Measurements from ENCODE around the gene ZNF22.

DNA sequence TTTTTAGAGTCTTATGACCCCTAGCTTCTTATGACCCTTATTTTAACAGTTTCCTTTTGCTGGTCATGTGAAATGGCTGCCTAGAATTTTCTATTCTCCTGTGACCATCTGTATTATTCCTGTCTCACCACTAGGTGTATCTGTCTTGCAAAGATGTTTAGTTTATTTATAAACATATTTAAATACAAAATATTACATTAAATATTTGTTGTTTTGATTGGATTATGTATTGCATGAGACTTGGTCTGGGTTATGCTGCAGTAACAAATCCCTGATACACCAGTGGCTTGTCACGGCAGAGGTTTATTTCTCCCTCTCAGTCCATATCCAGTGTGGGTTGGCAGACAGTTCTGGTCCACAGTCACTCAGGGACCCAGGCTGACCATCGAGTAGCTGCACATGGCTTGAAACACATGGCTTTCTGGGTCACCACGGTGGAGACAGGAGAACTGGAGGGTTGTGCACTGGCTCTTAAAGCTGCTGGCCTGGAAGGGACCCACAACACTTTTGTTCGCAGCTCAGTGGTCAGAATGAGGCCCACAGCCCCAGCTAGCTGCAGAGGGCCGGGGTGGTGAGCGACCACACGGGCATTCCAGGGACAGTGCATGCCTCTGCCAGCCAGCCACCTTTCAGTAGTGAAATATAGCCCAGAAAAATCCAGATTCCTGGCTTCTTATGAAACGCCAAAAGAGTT, 33.8 kb upstream of the ZNF22 start:
- TF ChIP-seq TARDBP (IDR thresholded peaks at IDR 0.05) = no peak
- TF ChIP-seq FOXM1 (IDR thresholded peaks at IDR 0.05; ENCODE audit: borderline replicate concordance) = no peak
- TF ChIP-seq SP1 (IDR thresholded peaks at IDR 0.05) = no peak
- TF ChIP-seq HDGF (IDR thresholded peaks at IDR 0.05; ENCODE audit: borderline replicate concordance) = no peak

All from HEK293T (cell line).